Aorta (tissue), 5 donors: ENCODE measurements around the gene RALGDS. TPM values are rescaled to one million over a fixed set of nuclear protein-coding genes. Genes with fewer than 3 reads are reported as not detected.

Source experiments
- ATAC-seq: fragments of 200-7000 bp; cut with Tn5 transposase; one replicate; pipeline ENCODE4 v1.9.1; 2022; ENCODE audit warnings: moderate library complexity; ENCODE audit not compliant: low FRiP score
- DNase-seq, 2 donors: peaks; one replicate each; pipeline ENCODE4 v3.0.0-alpha.2; 2020
- H3K27ac ChIP-seq, 2 donors: one replicate each; pipeline ENCODE4 v1.5.1; 2013; ENCODE audit warnings: low read length in 2 of 2, mild to moderate bottlenecking in 2 of 2, moderate library complexity in 2 of 2, control low read depth in 1 of 2, inconsistent platforms in 1 of 2, low read depth in 1 of 2
- H3K27me3 ChIP-seq, 2 donors: one replicate each; pipeline ENCODE4 v1.6.1; 2013; ENCODE audit warnings: control low read depth in 1 of 2, low read length in 1 of 2, mild to moderate bottlenecking in 1 of 2, moderate library complexity in 1 of 2; ENCODE audit not compliant: insufficient read depth in 2 of 2, control insufficient read depth in 1 of 2
- H3K36me3 ChIP-seq, 2 donors: one replicate each; pipeline ENCODE4 v1.6.1; 2013; ENCODE audit warnings: control low read depth in 1 of 2, low read length in 1 of 2, mild to moderate bottlenecking in 1 of 2; ENCODE audit not compliant: insufficient read depth in 2 of 2, control insufficient read depth in 1 of 2
- H3K4me1 ChIP-seq, 2 donors: one replicate each; pipeline ENCODE4 v1.6.1; 2013; ENCODE audit warnings: low read length in 2 of 2, control low read depth in 1 of 2, mild to moderate bottlenecking in 1 of 2, moderate library complexity in 1 of 2; ENCODE audit not compliant: insufficient read depth in 2 of 2, control insufficient read depth in 1 of 2
- H3K4me3 ChIP-seq, 2 donors: one replicate each; pipeline ENCODE4 v1.5.1; 2013; ENCODE audit warnings: low read length in 2 of 2, control low read depth in 1 of 2, mild to moderate bottlenecking in 1 of 2
- H3K9me3 ChIP-seq: one replicate; pipeline ENCODE4 v1.6.1; 2013; ENCODE audit warnings: mild to moderate bottlenecking, low read length; ENCODE audit not compliant: control insufficient read depth
- WGBS, 2 donors: extraction: QIAGEN DNeasy Blood & Tissue Kit; methylation state at CpG; one replicate each; pipeline ENCODE4 v1.1.7; 2013; 5-methylcytosine and 5-hydroxymethylcytosine counted together
- intact Hi-C, 2 donors: fragments of 100-400 bp; cut with DNase I; formaldehyde crosslinking; loops; one replicate each; pipeline versions ENCODE4 v1.14.2 to v1.15.0; 2022
- polyA plus RNA-seq, 2 donors: library from polyadenylated mRNA; stranded (reverse); fragments of 200-250 nt; gene quantifications; one replicate each; pipeline ENCODE4 v1.2.3, GENCODE V29; 2013
- total RNA-seq, 2 donors: library from RNA; stranded (reverse); fragmentation: NEBNext Ultra II Directional; extraction: Animal tissue kit (Norgen Biotek cat#: 25700); gene quantifications; one replicate each; pipeline ENCODE4 v1.2.1, GENCODE V29; 2021
- donor health status: healthy with polysubstance abuse.
- donor health status: Bipolar disorder and iron deficiency.
- donor health status: DM: no; HTN: no; CAD: no.
- donor health status: DM: no; HTN: no; CAD: no.
- donor health status: DM: yes; HTN: yes; CAD: no.

The RALGDS gene
- total and polyA plus RNA-seq, 4 donors = 19.4 to 61.2 (median 26.4) TPM

GRCh38 chr9:133125941-133126696 lies 5.1 kb upstream of the RALGDS start:
- DNase-seq (no peak), ATAC-seq (peak; percentile 69)
- intact Hi-C loops = no loop called here
- no peaks in the 10 kb centered on the region for H3K9me3 ChIP-seq
- H3K27me3 ChIP-seq = no peaks in the 10 kb centered on the region
- no peaks in the 10 kb centered on the region for H3K36me3 ChIP-seq
- no peak overlapping the region for H3K4me3 ChIP-seq
- no peaks in the 10 kb centered on the region for H3K4me1 ChIP-seq
- WGBS, 2 donors = 6 to 10% methylated on average over 23 to 24 of the region's 24 CpGs
- no peak overlapping the region for H3K27ac ChIP-seq

- intact Hi-C loops = no loop called here
- WGBS, 2 donors = 81 to 86% methylated on average over 2 of the region's 2 CpGs
Observed at GRCh38 chr9:133124907-133125275, 3.9 kb upstream of the RALGDS start.

GRCh38 chr9:133124123-133124906 lies 3.3 kb upstream of the RALGDS start:
- Histone ChIP-seq H3K27me3 (no peaks in the 10 kb centered on the region), H3K27ac (no peak overlapping the region), H3K4me1 (no peaks in the 10 kb centered on the region), H3K4me3 (no peak overlapping the region), H3K36me3 (no peaks in the 10 kb centered on the region), H3K9me3 (no peaks in the 10 kb centered on the region)
- intact Hi-C loops = no loop called here
- WGBS, 2 donors = 96 to 97% methylated on average over 8 of the region's 8 CpGs
- ATAC-seq (no peak), DNase-seq (no peak)

More at GRCh38 chr9:133124907-133125275, 3.9 kb upstream of the RALGDS start:
- no peaks in the 10 kb centered on the region for H3K4me1 ChIP-seq
- no peaks in the 10 kb centered on the region for H3K36me3 ChIP-seq
- H3K9me3 ChIP-seq = no peaks in the 10 kb centered on the region
- DNase-seq (no peak), ATAC-seq (no peak)
- no peak overlapping the region for H3K27ac ChIP-seq
- no peak overlapping the region for H3K4me3 ChIP-seq
- no peaks in the 10 kb centered on the region for H3K27me3 ChIP-seq

- Histone ChIP-seq H3K36me3 (no peaks in the 10 kb centered on the region), H3K4me3 (no peak overlapping the region), H3K27ac (no peak overlapping the region), H3K27me3 (no peaks in the 10 kb centered on the region), H3K9me3 (no peaks in the 10 kb centered on the region), H3K4me1 (no peaks in the 10 kb centered on the region)
- ATAC-seq (no peak), DNase-seq (no peak)
- 68 to 75% methylated on average over 19 of the region's 19 CpGs for WGBS, 2 donors
- intact Hi-C loops = no loop called here
Observed at GRCh38 chr9:133122935-133123611, 2.0 kb upstream of the RALGDS start.

- intact Hi-C loops = no loop called here
- Histone ChIP-seq H3K9me3 (no peaks in the 10 kb centered on the region), H3K36me3 (no peaks in the 10 kb centered on the region), H3K27me3 (no peaks in the 10 kb centered on the region), H3K27ac (no peak overlapping the region), H3K4me3 (no peak overlapping the region), H3K4me1 (no peaks in the 10 kb centered on the region)
- no peak for DNase-seq
- no peak for ATAC-seq
- 81 to 89% methylated on average over 4 of the region's 4 CpGs for WGBS, 2 donors
Observed at GRCh38 chr9:133122605-133122934, 1.5 kb upstream of the RALGDS start.

- Histone ChIP-seq H3K36me3 (no peaks in the 10 kb centered on the region), H3K4me3 (no peak overlapping the region), H3K9me3 (no peaks in the 10 kb centered on the region), H3K27ac (no peak overlapping the region), H3K4me1 (no peaks in the 10 kb centered on the region), H3K27me3 (no peaks in the 10 kb centered on the region)
- ATAC-seq (no peak), DNase-seq (peak in 1 of 2 donors; percentile 87)
- WGBS, 2 donors = 81 to 89% methylated on average over 8 of the region's 8 CpGs
- intact Hi-C loops = loop anchor here in 1 of 2 donors (2.0 kb wide), 1 partner anchor 27 kb away; no protein-coding TSS in a partner anchor
Observed at GRCh38 chr9:133121915-133122550, 993 bp upstream of the RALGDS start.

GRCh38 chr9:133120501-133121197 lies 391 bp downstream of the RALGDS start:
- Histone ChIP-seq H3K4me1 (no peaks in the 10 kb centered on the region), H3K9me3 (no peaks in the 10 kb centered on the region), H3K27me3 (no peaks in the 10 kb centered on the region), H3K36me3 (no peaks in the 10 kb centered on the region), H3K4me3 (peak overlapping the region; percentile 49 to 52), H3K27ac (no peak overlapping the region)
- intact Hi-C loops = loop anchor here in 1 of 2 donors (2.0 kb wide), 1 partner anchor 28 kb away; no protein-coding TSS in a partner anchor
- 2% methylated on average over 57 to 66 of the region's 66 CpGs for WGBS, 2 donors
- ATAC-seq = peak; percentile 1
- DNase-seq = peak in 1 of 2 donors; percentile 83
